Measurements from ENCODE around the gene NES.
A peak's percentile ranks its signal among the peaks of the same experiment; 100 is the strongest.

The NES gene

GRCh38 chr1:156662800-156663055 is 14.5 kb downstream of the NES start:
- no peak for DNase-seq

- DNase-seq: no peak
Observed at GRCh38 chr1:156662005-156662799, 15.0 kb downstream of the NES start.

DNA sequence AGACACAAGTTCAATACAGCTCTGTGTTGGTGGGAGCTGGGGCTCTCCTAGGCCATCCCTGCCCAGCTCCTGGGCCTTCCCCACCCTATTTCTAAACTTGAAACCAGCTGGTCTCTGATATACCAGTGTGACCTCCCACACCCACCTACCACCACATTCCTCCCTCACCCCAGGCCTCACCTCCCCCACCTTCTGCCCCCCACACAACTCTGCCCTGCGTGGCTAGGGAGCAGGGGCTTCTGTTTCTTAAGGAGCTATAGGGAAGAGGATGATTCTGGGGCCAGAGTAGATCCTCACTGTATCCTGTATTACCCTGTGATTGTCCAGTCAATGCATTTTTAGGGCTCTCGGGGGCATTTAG is 16.5 kb downstream of the NES start:
- no peak for DNase-seq

DNA sequence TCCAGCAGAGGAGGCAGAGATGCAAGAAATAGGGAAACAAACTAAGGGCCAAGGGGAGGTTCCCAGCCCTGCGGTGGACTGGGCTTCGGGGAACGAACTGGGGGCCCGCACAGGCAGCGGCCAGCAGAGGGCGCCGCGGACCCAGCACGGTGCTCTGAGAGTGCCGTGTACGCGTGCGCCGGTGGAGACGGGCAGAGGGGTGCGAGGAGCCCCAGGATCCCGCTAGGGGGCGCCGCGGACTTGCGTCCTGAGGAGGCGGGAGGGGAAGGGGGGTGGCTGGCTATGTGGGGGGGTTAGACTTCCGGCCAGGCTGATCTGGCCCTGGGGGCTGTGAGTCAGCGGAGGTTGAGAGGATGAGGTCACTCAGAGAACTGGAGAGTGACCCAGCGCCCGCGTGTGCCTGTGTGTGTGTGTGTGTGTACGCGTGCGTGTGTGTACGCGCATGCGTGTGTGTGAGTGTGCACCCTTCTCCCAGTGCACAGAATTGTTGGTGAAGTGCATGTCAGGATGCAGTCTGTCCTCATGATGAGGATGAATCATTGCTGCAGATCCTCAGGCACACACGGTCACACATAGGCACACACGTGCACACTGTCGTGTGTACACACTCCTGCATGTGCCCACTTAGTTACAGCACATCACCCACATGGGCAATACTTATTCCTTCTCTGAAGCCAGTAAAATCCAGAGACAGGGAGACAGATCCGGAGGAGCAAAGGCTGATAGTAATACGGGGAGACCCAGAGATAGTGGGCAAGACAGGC is 17.0 kb downstream of the NES start:
- DNase-seq: peak; percentile 75

GRCh38 chr1:156659661-156659987 is 17.6 kb downstream of the NES start:
- no peak for DNase-seq

DNA sequence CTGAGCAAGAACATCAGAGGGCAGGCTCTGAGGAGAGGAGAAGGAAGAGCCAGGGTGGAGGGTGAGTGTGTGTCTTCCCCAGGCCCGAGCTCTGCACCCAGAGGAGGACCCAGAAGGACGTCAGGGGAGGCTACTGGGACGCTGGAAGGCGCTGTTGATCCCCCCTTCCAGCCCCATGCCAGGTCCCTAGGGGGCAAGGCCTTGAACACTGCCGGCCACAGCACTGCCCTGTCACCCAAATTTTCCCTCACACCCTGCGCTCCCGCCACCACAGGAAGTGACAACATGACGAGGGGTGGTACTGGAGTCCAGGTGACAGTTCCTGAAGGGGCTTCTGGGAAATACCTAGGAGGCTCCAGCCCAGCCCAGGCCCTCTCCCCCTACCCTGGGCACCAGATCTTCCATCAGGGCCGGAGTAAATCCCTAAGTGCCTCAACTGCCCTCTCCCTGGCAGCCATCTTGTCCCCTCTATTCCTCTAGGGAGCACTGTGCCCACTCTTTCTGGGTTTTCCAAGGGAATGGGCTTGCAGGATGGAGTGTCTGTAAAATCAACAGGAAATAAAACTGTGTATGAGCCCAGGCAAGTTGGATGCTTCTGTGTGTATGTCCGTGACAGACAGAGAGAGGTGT is 18.1 kb downstream of the NES start:
- no peak for DNase-seq

- DNase-seq: no peak
Observed at GRCh38 chr1:156658496-156658895, 18.7 kb downstream of the NES start.

GRCh38 chr1:156657741-156658319 is 19.4 kb downstream of the NES start:
- no peak for DNase-seq

DNA sequence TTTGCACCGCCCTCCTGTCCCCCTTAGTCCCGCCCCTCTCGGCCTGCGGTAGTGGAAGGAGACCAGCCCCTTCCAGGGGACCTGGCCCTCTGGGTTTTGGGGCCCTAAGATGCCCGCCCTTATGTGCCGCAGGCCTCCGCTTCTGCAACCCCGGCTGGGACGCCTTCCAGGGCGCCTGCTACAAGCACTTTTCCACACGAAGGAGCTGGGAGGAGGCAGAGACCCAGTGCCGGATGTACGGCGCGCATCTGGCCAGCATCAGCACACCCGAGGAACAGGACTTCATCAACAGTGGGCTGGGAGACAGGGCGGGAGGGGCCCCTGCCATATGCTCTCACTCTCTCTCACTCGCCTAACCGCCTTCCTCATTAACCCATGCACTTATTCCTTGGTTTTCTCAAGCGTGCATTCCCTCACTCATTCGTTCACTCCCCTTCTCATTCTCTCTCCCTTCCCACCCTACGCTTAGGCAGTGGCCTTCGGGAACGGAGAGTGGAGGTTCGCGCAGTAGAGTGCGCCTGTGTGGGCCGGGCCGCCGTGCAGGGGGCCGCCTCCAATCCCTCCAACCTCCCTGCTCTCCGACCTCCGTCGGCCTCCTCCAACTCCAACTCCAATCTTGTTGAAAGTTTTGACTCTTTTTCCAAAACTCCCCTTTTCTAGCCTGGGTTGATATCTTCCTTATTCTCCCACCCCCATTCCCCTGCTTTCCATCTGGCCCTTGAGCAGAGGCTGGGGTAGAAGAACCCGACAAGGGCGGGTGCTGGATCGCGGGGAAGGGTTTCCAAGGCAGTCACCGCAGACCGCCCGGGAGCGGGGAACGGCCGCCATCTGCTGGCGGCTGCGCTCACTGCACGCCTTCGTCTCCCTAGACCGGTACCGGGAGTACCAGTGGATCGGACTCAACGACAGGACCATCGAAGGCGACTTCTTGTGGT is 20.1 kb downstream of the NES start:
- DNase-seq: no peak

DNA sequence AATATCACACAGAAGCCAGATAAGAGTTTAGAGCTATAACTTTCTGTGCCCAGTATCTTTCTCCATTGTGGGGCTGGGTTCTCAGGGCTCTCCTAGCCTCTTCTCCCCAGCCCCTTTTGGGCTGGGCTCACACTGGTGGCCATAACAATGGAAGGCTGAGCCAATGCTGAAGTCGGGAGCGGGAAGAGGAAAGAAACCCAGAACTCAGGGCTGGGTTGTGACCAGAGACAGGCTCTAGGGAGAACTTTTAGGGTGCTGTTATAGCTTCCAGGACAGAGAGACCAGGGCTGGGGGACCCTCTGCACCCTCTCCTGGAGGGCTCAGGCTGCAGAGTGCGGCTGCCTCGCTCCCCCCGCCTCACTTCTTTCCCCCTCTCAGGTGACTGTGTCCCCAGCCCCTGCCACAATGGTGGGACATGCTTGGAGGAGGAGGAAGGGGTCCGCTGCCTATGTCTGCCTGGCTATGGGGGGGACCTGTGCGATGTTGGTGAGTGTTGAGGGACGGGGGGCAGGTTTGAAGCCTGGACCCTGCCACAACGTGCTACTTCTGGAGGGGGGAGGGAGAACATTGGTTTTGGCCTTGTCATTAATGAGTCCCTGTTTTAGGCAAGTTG is 21.2 kb downstream of the NES start:
- DNase-seq: no peak

GRCh38 chr1:156655151-156655903 is 21.9 kb downstream of the NES start:
- no peak for DNase-seq

DNA sequence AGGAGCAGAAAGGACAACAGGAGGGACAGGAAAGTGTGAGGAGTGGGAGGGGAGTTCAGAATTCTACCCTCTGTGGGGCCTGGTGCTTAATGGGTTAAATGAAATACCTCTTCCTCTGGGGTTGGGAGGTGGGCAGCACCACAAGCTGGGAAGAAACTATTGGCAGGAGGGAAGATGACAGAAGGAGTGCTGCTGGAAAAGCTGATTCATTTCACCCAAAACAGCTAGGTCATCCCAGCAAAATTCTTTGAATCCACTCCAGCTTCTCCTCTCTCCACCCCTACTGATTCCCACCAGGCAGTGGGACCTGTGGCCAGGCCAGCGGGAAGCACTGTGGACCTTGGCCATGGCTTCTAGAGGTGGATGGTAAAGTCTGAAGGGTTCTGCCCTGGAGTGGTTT is 22.5 kb downstream of the NES start:
- no peak for DNase-seq

DNA sequence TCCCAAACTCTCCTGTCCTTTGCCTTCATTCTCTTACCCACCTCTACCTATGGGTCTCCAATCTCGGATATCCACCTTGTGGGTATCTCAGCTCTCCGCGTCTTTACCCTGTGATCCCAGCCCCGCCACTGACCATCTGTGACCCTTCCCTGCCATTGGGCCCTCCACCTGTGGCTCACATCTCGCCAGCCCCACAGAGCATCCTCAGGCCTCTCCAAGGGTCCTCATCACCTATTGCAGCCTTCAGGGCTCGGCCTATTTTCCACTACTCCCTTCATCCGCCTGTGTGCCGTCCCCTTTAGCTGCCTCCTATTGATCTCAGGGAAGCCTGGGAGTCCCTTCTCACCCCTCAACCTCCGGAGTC is 24.2 kb downstream of the NES start:
- no peak for DNase-seq

GRCh38 chr1:156652131-156652991 is 24.8 kb downstream of the NES start:
- no peak for DNase-seq

GRCh38 chr1:156648951-156649350 is 28.3 kb downstream of the NES start:
- DNase-seq: no peak

DNA sequence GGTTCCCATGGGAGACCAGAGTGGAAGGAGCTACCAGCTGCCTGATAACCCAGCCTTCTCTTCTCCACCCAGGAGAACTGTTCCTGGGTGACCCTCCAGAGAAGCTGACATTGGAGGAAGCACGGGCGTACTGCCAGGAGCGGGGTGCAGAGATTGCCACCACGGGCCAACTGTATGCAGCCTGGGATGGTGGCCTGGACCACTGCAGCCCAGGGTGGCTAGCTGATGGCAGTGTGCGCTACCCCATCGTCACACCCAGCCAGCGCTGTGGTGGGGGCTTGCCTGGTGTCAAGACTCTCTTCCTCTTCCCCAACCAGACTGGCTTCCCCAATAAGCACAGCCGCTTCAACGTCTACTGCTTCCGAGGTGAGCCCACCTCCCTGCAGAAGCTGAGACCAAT is 28.7 kb downstream of the NES start:
- no peak for DNase-seq

GRCh38 chr1:156647351-156647750 is 29.9 kb downstream of the NES start:
- DNase-seq: no peak

DNA sequence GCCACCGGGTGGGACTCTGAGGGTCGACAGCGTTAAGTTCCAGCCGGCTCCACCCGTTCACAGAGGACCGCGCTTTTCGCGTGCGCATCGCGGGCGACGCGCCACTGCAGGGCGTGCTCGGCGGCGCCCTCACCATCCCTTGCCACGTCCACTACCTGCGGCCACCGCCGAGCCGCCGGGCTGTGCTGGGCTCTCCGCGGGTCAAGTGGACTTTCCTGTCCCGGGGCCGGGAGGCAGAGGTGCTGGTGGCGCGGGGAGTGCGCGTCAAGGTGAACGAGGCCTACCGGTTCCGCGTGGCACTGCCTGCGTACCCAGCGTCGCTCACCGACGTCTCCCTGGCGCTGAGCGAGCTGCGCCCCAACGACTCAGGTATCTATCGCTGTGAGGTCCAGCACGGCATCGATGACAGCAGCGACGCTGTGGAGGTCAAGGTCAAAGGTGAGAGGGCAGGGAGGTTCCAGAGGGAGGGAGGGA is 30.4 kb downstream of the NES start:
- DNase-seq: no peak

DNA sequence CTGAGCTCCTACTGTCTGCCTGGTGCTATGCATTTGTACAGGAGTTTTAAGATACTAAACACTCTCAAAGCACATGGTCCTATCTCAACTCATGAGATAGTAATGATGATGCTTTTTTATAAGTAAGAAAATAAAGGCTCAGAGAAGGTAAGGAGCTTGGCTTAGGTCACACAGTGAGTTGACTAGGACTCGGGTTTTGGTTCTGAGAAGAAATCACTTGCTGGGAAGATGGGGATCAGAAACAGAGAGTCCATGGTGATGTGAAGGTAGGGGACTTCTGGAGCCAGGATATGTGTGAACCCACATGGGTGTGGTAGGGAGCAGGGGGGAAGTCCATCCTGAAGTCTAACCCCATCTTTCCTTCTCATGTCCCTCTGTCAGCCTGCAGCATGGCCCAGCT is 31.5 kb downstream of the NES start:
- DNase-seq: no peak

DNA sequence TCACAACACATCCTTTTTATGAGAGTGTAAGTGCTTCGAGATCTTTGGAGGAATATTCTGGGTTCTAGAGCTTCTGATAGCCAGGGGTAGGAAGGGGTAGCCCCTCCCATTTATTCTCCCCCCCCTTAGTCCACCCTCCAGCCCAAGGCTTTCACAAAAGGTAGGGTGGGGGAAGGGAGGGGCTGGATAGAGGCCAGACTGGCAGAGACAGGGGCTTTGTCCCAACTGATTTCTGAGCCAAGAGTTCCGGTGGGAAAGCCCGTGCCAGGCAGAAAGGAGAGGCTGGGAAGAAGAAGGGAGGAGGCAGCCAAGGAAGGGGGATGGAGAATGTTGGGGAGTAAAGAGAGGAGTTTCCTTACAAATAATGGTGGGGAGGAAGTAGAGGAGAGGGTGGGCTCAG is 32.2 kb downstream of the NES start:
- DNase-seq: no peak

DNA sequence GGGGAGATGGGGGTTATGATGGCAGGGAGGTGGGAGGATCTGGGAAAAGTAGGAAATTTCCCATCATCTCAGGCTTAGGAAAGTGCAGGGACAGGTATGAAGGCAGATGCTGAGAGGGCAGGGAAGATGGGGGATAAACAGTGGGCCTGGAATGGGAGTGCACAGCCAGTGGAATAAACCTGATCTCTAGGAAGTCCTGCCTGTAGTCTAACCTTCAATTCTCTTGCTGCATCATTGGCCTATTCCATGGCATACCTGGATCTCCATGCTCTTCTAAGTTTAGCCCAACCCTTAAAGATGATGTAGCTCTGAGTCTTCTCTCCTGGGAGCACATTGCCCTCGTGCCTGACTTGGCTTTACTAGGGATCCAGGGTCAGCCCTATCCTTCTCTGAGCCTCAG is 32.6 kb downstream of the NES start:
- no peak for DNase-seq

Measured in GF-D8 (cell line).